GM19463 (cell line): ENCODE results near the gene ANKRD6.
A peak's percentile ranks its signal among the peaks of the same experiment; 100 is the strongest.

Experiments
- ATAC-seq: cut with Tn5 transposase; IDR thresholded peaks from one replicate; pipeline ENCODE4 v1.9.1; 2021; ENCODE audit warnings: mild to moderate bottlenecking, moderate library complexity; ENCODE audit not compliant: unreplicated experiment

ANKRD6 gene

DNA sequence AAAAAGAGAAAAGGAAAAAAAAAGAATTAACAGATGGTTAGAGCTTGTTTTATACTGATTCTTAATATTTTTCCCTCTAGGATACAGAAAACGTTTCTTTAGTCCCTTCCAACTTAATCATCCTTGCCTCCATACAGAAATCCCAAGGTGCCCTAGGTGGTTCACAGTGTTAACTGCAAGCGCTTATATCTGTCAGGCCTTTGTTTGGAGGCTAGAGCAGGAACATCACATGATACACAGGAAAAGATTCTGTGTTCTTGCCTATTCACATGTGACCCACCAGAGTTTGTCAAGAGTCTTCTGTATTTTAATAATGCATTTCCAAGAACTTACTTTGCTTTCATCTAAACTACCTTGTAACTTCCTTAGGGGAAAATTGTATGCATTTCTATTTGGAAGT, 31.3 kb downstream of the ANKRD6 start:
- no peak for ATAC-seq

DNA sequence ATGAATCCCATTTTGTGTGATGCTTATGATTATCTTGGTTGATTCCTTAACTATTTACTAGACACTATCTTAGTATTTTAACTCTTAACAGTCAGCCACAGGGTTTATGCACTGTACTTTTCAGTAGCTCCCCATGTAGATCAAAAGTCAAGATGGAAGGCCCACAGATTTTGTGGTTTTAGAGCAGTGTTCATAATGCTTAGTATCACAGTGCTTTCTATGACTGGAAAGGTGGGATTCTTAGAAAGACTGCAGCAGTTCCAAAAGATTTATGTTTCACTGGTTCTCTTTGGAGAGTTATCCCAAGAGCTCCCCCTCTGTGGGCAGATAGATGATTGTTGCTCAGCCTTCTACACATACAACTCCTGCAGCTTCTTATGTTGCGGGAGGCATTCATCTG, 34.5 kb downstream of the ANKRD6 start:
- ATAC-seq, result no peak

DNA sequence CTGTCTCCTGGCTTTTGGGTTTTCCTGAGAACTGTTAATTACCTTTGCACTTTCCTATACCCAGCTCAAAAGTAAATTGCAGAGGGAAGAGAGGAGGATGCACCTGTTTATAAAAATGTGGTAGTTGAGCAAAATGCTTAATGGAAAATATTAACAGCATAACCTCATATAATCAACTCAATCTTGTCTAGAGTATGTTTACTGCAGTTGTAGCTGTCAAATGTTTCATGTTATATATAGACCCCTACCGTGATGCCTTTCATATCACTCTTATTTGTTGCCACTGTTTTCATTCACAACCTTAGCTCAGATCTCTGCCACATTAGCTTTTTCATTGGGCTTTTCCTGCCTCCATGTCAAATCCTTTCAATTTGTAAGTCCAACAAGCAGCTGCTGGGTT, 36.0 kb downstream of the ANKRD6 start:
- no peak for ATAC-seq

GRCh38 chr6:89471287-89471867, 38.4 kb downstream of the ANKRD6 start:
- no peak for ATAC-seq

- no peak for ATAC-seq
Measured at GRCh38 chr6:89475101-89475500, 42.1 kb downstream of the ANKRD6 start.

GRCh38 chr6:89475634-89476033, 42.7 kb downstream of the ANKRD6 start:
- peak; percentile 69 for ATAC-seq

- ATAC-seq, result no peak
Measured at GRCh38 chr6:89479897-89480296, 46.9 kb downstream of the ANKRD6 start.

GRCh38 chr6:89481695-89482094, 48.7 kb downstream of the ANKRD6 start:
- no peak for ATAC-seq

GRCh38 chr6:89482126-89482525, 49.2 kb downstream of the ANKRD6 start:
- no peak for ATAC-seq

GRCh38 chr6:89483111-89483720, 50.3 kb downstream of the ANKRD6 start:
- ATAC-seq, result no peak

DNA sequence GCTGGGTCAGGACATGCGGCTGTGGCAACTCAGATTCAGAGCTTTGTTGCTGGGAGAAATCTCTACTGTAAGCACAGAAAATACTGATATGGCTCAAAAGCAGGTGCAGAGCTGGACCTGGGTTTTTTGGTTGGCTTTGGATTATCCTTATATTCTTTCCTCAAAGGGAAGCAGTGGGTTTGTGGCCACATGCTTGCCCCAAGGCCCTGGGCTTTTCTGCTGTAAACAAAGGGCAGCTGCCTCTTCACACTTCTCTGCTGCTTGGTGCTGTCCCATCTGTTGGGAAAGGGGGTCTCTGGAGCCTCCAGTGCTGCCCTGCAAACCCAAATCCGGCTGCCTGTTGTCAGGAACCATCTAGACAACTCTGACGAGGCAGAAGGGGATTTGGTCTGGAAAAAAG, 52.4 kb downstream of the ANKRD6 start:
- ATAC-seq, result no peak

- no peak for ATAC-seq
Measured at GRCh38 chr6:89487864-89488263, 54.9 kb downstream of the ANKRD6 start.

- no peak for ATAC-seq
Measured at GRCh38 chr6:89488438-89488837, 55.5 kb downstream of the ANKRD6 start.

- ATAC-seq, result no peak
Measured at GRCh38 chr6:89489078-89489477, 56.1 kb downstream of the ANKRD6 start.

DNA sequence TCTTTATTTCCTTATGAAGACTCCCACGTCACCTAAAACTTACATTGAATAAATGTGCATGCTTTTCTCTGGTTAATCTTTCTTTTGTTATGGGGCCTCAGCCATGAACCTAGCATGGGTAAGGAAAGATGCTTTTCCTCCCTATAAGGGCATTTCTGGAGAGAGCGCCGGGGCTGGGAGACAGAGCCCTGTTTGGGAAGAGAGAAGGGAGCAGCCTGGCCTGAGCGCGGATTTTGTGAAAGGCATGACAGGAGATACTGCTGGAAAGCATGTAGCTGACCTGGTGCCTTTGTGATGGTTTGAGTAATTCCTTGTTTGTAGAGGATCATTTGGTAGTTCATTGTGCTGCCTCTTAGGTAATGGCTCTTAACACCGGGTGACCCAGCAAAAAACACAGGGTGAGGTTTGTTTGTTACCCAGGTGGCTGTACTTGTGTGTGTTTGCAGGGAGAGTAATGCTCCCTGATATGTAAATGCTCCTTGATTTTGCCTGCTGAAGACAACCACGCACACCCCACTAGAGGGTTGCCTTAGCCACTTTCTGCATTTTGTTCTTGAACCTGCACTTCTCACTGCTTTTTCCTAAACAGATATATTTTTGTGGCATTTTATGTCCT, 59.2 kb downstream of the ANKRD6 start:
- ATAC-seq, result no peak

DNA sequence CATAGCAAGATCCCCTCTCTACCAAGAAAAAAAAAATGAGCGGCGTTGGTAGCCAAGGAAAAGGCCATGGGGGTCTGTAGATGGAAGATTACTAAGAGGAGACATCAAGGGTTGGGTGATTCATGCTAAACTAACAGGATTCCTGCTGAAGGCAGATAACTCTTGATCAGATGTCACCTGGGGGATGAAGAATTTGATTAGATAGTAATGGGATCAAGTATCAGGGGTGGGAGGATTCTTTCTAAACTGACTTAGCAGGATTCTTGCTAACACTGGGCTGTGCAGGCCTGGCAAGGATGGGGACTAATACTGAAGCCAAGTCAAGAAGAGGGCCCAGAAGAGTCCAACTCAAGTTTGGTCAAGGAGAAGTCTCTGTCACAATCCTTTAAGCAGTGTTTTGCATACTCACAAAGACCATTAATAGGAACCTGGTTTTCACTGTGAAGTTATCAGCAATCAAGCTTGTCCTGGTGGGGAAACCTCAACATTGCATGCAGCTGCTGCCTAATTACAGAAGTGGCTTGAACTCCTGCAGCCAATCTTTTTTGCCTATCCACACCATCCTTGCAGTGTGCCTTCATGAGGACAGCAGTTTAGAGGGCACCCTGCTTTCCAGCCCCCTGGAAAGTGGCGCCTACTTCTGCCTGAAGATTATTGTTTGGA, 61.3 kb downstream of the ANKRD6 start:
- no peak for ATAC-seq

DNA sequence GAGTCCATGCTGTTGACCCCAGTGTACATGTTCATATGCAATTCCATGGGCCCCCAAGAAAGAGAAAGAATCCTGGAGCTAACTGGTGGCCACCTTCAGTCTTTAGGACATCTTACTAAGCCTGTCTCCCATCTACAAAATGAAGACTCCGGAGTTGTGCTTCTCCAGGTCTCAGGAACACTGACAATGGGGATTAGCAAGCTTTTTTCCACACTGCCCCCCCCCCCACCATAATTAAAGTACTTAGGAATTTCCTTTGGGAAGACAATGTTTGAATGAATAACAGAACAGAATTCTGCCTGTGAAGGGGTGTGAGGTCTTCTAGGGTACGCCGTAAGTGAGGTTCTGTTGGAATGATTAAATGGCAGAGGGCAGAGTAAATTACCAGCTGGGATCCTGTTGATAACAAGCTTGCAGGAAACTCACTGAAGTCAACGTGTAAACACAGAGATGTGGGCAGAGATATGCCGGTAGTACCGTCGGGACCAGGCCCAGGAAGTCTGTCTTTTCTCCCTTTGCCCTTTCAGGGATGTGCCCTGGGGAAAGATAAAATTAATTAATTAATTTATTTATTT, 63.1 kb downstream of the ANKRD6 start:
- ATAC-seq, result no peak

DNA sequence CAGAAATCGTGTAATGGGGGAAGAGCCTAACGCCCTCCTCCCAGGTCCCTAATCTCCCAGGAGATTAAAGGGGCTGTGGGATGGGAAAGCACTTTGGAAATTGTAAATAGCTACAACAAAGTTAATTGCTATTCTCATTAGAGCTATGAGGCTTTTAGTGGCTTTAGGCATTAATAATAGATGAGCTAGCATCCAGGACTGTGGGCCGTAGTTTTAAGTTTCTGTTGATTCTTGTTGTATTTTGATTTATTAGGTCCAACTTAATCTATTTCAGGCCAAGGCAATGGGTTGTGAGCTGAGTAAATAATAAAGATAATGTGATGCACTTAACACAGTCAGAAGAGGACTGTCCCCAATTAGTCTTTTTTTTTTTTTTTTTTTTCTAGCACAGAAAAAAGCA, 67.7 kb downstream of the ANKRD6 start:
- ATAC-seq, result no peak

DNA sequence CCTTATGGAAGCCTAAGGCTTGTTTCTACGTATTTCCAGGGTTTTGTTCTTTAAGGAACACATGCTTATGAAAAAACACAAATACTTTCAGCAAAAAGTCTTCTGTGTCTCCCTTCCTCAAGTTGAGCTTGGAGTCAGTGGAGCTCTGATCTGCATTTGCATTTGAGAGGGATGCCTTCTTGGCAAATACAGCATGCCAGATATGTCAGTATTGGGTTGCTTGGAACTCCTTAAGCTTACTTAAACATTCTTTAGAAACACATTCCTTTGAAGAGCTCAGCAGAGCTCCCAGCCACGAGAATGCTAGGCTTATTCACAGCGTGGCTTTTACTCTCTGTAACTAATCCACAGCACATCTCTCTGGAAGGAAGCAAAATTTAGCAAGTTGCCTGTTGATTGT, 68.3 kb downstream of the ANKRD6 start:
- no peak for ATAC-seq

GRCh38 chr6:89501753-89502152, 68.8 kb downstream of the ANKRD6 start:
- no peak for ATAC-seq

DNA sequence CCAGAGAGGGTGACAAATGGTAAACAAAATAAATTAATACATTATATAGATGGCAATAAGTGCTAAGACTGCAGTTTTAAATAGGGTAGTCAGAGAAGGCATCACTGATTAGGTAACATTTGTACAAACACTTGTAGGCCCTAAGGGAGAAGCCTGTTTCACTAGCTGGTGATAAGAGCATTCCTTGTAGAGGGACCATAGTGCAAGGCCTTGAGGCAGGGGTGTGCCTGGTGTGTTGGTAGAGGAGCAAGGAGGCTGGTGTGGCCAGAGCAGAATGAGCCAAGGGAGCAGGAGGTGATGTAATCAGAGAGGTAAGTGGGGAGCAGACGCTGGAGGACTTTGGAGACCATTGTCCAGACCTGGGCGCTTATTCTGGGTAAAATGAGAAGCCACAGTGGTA, 70.7 kb downstream of the ANKRD6 start:
- ATAC-seq, result no peak

- ATAC-seq, result no peak
Measured at GRCh38 chr6:89505847-89506246, 72.9 kb downstream of the ANKRD6 start.
